GM21576 (cell line): ENCODE data around the gene SERPIND1.
"Not testable (repeated sequence)": the region's sequence is repeated elsewhere in the genome, so short reads cannot be mapped to it uniquely, and the experiment has no call there.

ENCODE experiments used
- ATAC-seq: cut with Tn5 transposase; IDR thresholded peaks from one replicate; pipeline ENCODE4 v1.9.1; 2021; ENCODE audit warnings: mild to moderate bottlenecking, moderate library complexity; ENCODE audit not compliant: unreplicated experiment

SERPIND1 gene

GRCh38 chr22:20811971-20812660 lies 38.2 kb downstream of the SERPIND1 start:
- no peak for ATAC-seq

- no peak for ATAC-seq
These were observed 39.1 kb downstream of the SERPIND1 start for GRCh38 chr22:20813056-20813455.

GRCh38 chr22:20814221-20814808 lies 40.4 kb downstream of the SERPIND1 start:
- no peak for ATAC-seq

- no peak for ATAC-seq
These were observed 41.7 kb downstream of the SERPIND1 start for GRCh38 chr22:20815477-20816050.

- ATAC-seq: no peak
These were observed 42.6 kb downstream of the SERPIND1 start for GRCh38 chr22:20816559-20816958.

GRCh38 chr22:20818471-20818870 lies 44.6 kb downstream of the SERPIND1 start:
- no peak for ATAC-seq

GRCh38 chr22:20819471-20819870 lies 45.6 kb downstream of the SERPIND1 start:
- ATAC-seq: no peak

- ATAC-seq: not testable (repeated sequence)
These were observed 47.9 kb downstream of the SERPIND1 start for GRCh38 chr22:20821717-20822239.

GRCh38 chr22:20822240-20822639 lies 48.3 kb downstream of the SERPIND1 start:
- no peak for ATAC-seq

GRCh38 chr22:20823264-20823663 lies 49.4 kb downstream of the SERPIND1 start:
- ATAC-seq: no peak

- ATAC-seq: not testable (repeated sequence)
These were observed 51.3 kb downstream of the SERPIND1 start for GRCh38 chr22:20825216-20825615.

GRCh38 chr22:20825624-20826023 lies 51.7 kb downstream of the SERPIND1 start:
- ATAC-seq: no peak

GRCh38 chr22:20826373-20827152 lies 52.6 kb downstream of the SERPIND1 start:
- ATAC-seq: not testable (repeated sequence)

- ATAC-seq: no peak
These were observed 55.7 kb downstream of the SERPIND1 start for GRCh38 chr22:20829491-20830134.

GRCh38 chr22:20833225-20833665 lies 59.3 kb downstream of the SERPIND1 start:
- no peak for ATAC-seq

- no peak for ATAC-seq
These were observed 60.3 kb downstream of the SERPIND1 start for GRCh38 chr22:20834206-20834605.

- ATAC-seq: no peak
These were observed 60.8 kb downstream of the SERPIND1 start for GRCh38 chr22:20834725-20835124.
